Endodermal cell (in vitro differentiated cells): ENCODE data around the gene DNAJC1. TPM values are rescaled to one million over a fixed set of nuclear protein-coding genes. Genes with fewer than 3 reads are reported as not detected.
"Not testable (repeated sequence)": the region's sequence is repeated elsewhere in the genome, so short reads cannot be mapped to it uniquely, and the experiment has no call there.

Experiments used
- DNase-seq: peaks from one replicate; pipeline ENCODE4 v3.0.0-alpha.2; 2017
- H3K27ac ChIP-seq: 2 replicates; pipeline ENCODE4 v1.5.1; 2013; ENCODE audit warnings: mild to moderate bottlenecking, low read depth, low read length, moderate library complexity
- H3K27me3 ChIP-seq: 2 replicates; pipeline ENCODE4 v1.6.1; 2013; ENCODE audit warnings: mild to moderate bottlenecking, low read length, moderate library complexity; ENCODE audit not compliant: insufficient read depth, control insufficient read depth, poor library complexity, severe bottlenecking
- H3K36me3 ChIP-seq: 2 replicates; pipeline ENCODE4 v1.7.0; 2013; ENCODE audit warnings: mild to moderate bottlenecking, low read length, moderate library complexity; ENCODE audit not compliant: control insufficient read depth, insufficient read depth
- H3K4me1 ChIP-seq: one replicate; pipeline ENCODE4 v1.7.0; 2013; ENCODE audit warnings: low read length; ENCODE audit not compliant: control insufficient read depth, insufficient read depth
- H3K4me3 ChIP-seq: 2 replicates; pipeline ENCODE4 v1.5.1; 2013; ENCODE audit warnings: mild to moderate bottlenecking, low read length, moderate library complexity
- H3K9ac ChIP-seq: 2 replicates; pipeline ENCODE4 v1.6.1; 2013; ENCODE audit warnings: mild to moderate bottlenecking, low read length, moderate library complexity; ENCODE audit not compliant: poor library complexity, severe bottlenecking; ENCODE audit errors: extremely low read depth
- H3K9me3 ChIP-seq: 2 replicates; pipeline ENCODE4 v1.6.1; 2013; ENCODE audit warnings: mild to moderate bottlenecking, low read length, moderate library complexity; ENCODE audit not compliant: control insufficient read depth
- H3K27ac Mint-ChIP-seq: 2 replicates; pipeline ENCODE4 v1.8.0; 2020; ENCODE audit warnings: mixed read lengths
- H3K27me3 Mint-ChIP-seq: 2 replicates; pipeline ENCODE4 v1.8.0; 2021; ENCODE audit warnings: mild to moderate bottlenecking, mixed read lengths; ENCODE audit not compliant: insufficient read depth
- H3K36me3 Mint-ChIP-seq: 2 replicates; pipeline ENCODE4 v1.8.0; 2020; ENCODE audit warnings: low read depth, mixed read lengths
- H3K4me1 Mint-ChIP-seq: 2 replicates; pipeline ENCODE4 v1.8.0; 2020; ENCODE audit warnings: mixed read lengths
- H3K4me3 Mint-ChIP-seq: 2 replicates; pipeline ENCODE4 v1.8.0; 2020; ENCODE audit warnings: mild to moderate bottlenecking, moderate library complexity, mixed read lengths
- H3K9me3 Mint-ChIP-seq: 2 replicates; pipeline ENCODE4 v1.8.0; 2020; ENCODE audit warnings: mild to moderate bottlenecking, mixed read lengths
- WGBS, 2 experiments: methylation state at CpG; one replicate each; pipeline versions ENCODE4 v1.1.5 to v1.1.7; 2013; ENCODE audit warnings: missing lambda C conversion rate in 2 of 2, mixed read lengths in 1 of 2; ENCODE audit not compliant: insufficient coverage in 1 of 2, insufficient read length in 1 of 2; 5-methylcytosine and 5-hydroxymethylcytosine counted together
- total RNA-seq, 2 donors: library from RNA; stranded (reverse); fragmentation: NEBNext Ultra II Directional in 1 of 2; extraction: Animal tissue kit (Norgen Biotek cat#: 25700) in 1 of 2; gene quantifications; 2 replicates in 1 of 2; 3 replicates in 1 of 2; pipeline ENCODE4 v1.2.1, GENCODE V29; 2021
- TF ChIP-seq, protein P1 (sequence below): fragments of 200-600 bp; sonication (generic); conservative IDR thresholded peaks from 2 replicates; pipeline ENCODE4 v1.5.0; 2021; ENCODE audit warnings: antibody characterized with exemption, mild to moderate bottlenecking

The DNAJC1 gene
- total RNA-seq, 2 donors from 2014 or later: 23.5 to 30.4 TPM

DNA sequence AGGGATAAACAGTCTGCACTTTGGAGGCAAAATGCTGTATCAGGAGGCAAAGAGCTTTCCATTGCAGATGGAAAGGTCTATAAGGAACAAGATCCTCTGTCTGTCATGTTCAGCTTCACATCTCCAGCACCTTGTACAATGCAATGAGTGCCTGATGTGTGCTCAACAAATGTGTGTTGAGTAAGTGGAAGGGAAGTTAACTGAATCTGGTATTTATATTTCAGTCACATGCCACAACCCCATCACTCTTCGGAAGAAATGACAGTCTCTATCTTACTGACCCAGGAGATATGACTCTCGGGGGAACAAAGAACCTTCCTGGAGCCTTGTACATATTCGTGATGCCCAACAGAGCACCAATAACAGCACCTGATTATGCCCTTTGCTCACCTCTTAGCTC, 20.0 kb upstream of the DNAJC1 start:
- Histone ChIP-seq H3K4me1 (no peaks in the 10 kb centered on the region), H3K36me3 (no peaks in the 10 kb centered on the region), H3K9me3 (peaks cover 60% of the 10 kb centered on the region), H3K9ac (no peak overlapping the region), H3K27ac (no peak overlapping the region), H3K27me3 (no peaks in the 10 kb centered on the region), H3K4me3 (no peak overlapping the region)
- 62% methylated on average over 3 of the region's 3 CpGs for WGBS, 2 experiments
- H3K27me3 Mint-ChIP-seq: peaks cover 1% of the 10 kb centered on the region
- peaks cover 36% of the 10 kb centered on the region for H3K9me3 Mint-ChIP-seq
- no peaks in the 10 kb centered on the region for H3K4me1 Mint-ChIP-seq
- TF ChIP-seq, protein P1, sequence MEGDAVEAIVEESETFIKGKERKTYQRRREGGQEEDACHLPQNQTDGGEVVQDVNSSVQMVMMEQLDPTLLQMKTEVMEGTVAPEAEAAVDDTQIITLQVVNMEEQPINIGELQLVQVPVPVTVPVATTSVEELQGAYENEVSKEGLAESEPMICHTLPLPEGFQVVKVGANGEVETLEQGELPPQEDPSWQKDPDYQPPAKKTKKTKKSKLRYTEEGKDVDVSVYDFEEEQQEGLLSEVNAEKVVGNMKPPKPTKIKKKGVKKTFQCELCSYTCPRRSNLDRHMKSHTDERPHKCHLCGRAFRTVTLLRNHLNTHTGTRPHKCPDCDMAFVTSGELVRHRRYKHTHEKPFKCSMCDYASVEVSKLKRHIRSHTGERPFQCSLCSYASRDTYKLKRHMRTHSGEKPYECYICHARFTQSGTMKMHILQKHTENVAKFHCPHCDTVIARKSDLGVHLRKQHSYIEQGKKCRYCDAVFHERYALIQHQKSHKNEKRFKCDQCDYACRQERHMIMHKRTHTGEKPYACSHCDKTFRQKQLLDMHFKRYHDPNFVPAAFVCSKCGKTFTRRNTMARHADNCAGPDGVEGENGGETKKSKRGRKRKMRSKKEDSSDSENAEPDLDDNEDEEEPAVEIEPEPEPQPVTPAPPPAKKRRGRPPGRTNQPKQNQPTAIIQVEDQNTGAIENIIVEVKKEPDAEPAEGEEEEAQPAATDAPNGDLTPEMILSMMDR: no peak
- H3K27ac Mint-ChIP-seq: no peak overlapping the region
- no peak for DNase-seq
- peaks cover 4% of the 10 kb centered on the region for H3K36me3 Mint-ChIP-seq
- H3K4me3 Mint-ChIP-seq: no peak overlapping the region

DNA sequence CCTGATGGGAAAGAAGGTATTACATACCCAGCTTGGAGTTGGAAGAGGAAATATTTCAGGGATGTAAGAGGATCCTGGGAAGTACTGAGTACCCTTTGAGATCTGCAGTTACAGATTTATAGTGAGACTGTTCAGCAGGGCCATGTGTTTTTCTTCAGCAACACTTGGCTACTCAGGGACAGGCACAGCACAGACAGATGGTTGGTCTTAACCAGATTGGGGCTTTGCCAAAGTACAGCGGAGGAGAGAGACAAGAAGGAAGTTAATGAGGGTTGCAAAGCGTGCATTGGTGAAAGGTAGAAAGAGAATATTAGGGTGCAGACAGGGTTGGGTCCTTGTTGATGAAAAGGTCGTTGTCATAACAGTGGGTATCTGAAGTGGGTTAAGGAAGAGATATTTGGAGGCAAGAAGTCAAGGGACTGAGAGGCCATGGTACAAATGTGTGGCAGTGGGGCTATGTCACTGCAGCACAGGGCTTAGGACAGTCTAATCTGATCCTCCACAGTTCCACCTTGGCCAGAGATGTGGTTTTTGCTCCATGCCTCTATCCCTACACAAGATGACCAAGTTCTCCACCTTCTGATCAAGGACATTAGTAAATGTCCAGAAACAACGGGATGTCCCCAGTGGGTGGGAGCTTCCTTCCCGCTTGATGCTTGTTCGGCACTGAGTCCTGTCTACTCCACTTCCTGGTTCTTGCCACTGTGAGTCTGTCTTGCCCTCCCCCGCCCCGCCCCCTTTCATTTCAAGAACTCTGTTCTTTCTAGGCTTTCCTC, 18.9 kb upstream of the DNAJC1 start:
- Histone ChIP-seq H3K36me3 (no peaks in the 10 kb centered on the region), H3K4me1 (peaks cover 4% of the 10 kb centered on the region), H3K9me3 (peaks cover 58% of the 10 kb centered on the region), H3K27me3 (no peaks in the 10 kb centered on the region), H3K9ac (no peak overlapping the region), H3K27ac (no peak overlapping the region), H3K4me3 (no peak overlapping the region)
- no peak for DNase-seq
- H3K36me3 Mint-ChIP-seq: peaks cover 4% of the 10 kb centered on the region
- H3K4me1 Mint-ChIP-seq: peaks cover 5% of the 10 kb centered on the region
- no peak overlapping the region for H3K4me3 Mint-ChIP-seq
- WGBS, 2 experiments: 82 to 89% methylated on average over 6 to 8 of the region's 8 CpGs
- H3K9me3 Mint-ChIP-seq: peaks cover 35% of the 10 kb centered on the region
- H3K27ac Mint-ChIP-seq: no peak overlapping the region
- peaks cover 1% of the 10 kb centered on the region for H3K27me3 Mint-ChIP-seq
- TF ChIP-seq, protein P1: no peak

DNA sequence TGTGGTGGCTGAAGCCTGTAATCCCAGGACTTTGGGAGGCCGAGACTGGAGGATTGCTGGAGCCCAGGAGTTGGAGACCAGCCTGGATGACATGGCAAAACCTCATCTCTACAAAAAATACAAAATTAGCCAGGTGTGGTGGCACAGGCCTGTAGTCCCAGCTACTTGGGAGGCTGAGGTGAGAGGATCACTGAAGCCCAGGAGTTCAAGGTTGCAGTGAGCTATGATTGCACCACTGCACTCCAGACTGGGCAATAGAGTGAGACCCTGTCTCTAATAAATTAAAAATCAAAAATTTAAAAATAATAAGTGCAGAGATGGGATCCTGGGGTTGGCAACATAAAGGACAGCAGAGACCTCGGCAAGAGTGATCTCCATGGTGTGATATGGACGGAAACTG, 17.6 kb upstream of the DNAJC1 start:
- H3K9ac ChIP-seq: not testable (repeated sequence)

More for the DNA sequence above, 17.6 kb upstream of the DNAJC1 start:
- not testable (repeated sequence) for H3K27me3 Mint-ChIP-seq, H3K27me3 ChIP-seq, H3K27ac ChIP-seq, DNase-seq, H3K27ac Mint-ChIP-seq, H3K4me3 ChIP-seq, H3K4me1 ChIP-seq, H3K36me3 ChIP-seq, H3K4me3 Mint-ChIP-seq, H3K36me3 Mint-ChIP-seq
- WGBS, 2 experiments: 92 to 100% methylated on average over 2 to 3 of the region's 3 CpGs
- Mint-ChIP-seq H3K4me1 (peaks cover 17% of the 10 kb centered on the region), H3K9me3 (peaks cover 25% of the 10 kb centered on the region)
- peaks cover 47% of the 10 kb centered on the region for H3K9me3 ChIP-seq
